Endothelial cell of umbilical vein (primary cell): ENCODE measurements around the gene MIB2. TPM values are rescaled to one million over a fixed set of nuclear protein-coding genes. Genes with fewer than 3 reads are reported as not detected.

Experiments used
- BruUV-seq: library from RNA; stranded (reverse); fragments of 400-500 nt; replicated peaks from 2 replicates; lab custom pipeline; 2021; lab: Mats Ljungman, UMichigan
- CTCF ChIA-PET: fragments of 300-600, 350-600 bp; sonication (Branson Sonifier 250); formaldehyde crosslinking; loops from one replicate; lab custom pipeline; 2021; ENCODE audit warnings: antibody characterized with exemption, inconsistent platforms; lab: Charles Lee
- POLR2A ChIA-PET: fragments of 300-600, 350-600 bp; sonication (Branson Sonifier 250); formaldehyde crosslinking; loops from one replicate; lab custom pipeline; 2021; ENCODE audit warnings: antibody characterized with exemption, inconsistent platforms; lab: Charles Lee
- DNase-seq: peaks from one replicate; pipeline ENCODE4 v3.0.0-alpha.2; 2011; ENCODE audit warnings: low read depth, low spot score
- FAIRE-seq: peaks from 2 replicates; lab custom pipeline; 2011; peaks lifted over from hg19 to GRCh38; lab: Jason Lieb, UNC
- H2AFZ ChIP-seq: 2 replicates; pipeline ENCODE4 v1.6.0; 2012; ENCODE audit warnings: low read depth, low read length, control low read depth, inconsistent platforms
- H3K27ac ChIP-seq: 2 replicates; pipeline ENCODE4 v1.5.1; 2011; ENCODE audit warnings: low read depth, mild to moderate bottlenecking, control low read depth, low read length, moderate library complexity; ENCODE audit not compliant: insufficient read depth
- H3K27me3 ChIP-seq, 2 experiments: 2 replicates each; pipeline versions ENCODE4 v1.6.0 to v1.6.1; 2011; ENCODE audit warnings: low read length in 2 of 2, mixed read lengths in 1 of 2; ENCODE audit not compliant: control insufficient read depth in 2 of 2, insufficient read depth in 2 of 2
- H3K36me3 ChIP-seq, 2 experiments: 2 replicates in 1 of 2; 3 replicates in 1 of 2; pipeline ENCODE4 v1.5.1; 2011; ENCODE audit warnings: low read length in 2 of 2, mild to moderate bottlenecking in 1 of 2, moderate library complexity in 1 of 2; ENCODE audit not compliant: control insufficient read depth in 2 of 2, insufficient read depth in 2 of 2; ENCODE audit errors: extremely low read depth in 1 of 2
- H3K4me1 ChIP-seq: 3 replicates; pipeline ENCODE4 v1.5.1; 2011; ENCODE audit warnings: mild to moderate bottlenecking, low read length; ENCODE audit not compliant: control insufficient read depth, insufficient read depth; ENCODE audit errors: extremely low read depth
- H3K4me2 ChIP-seq: 2 replicates; pipeline ENCODE4 v1.6.1; 2011; ENCODE audit warnings: low read length, control low read depth, mixed read lengths; ENCODE audit not compliant: insufficient read depth
- H3K4me3 ChIP-seq, 3 experiments: fragments of 200-600 bp in 1 of 3; sonication (generic), shearing (Covaris generic) in 1 of 3; replicated peaks in 1 of 3; 2 replicates each; pipeline ENCODE4 v1.5.1; 2011 to 2016; ENCODE audit warnings: control low read depth in 3 of 3, low read length in 3 of 3, mild to moderate bottlenecking in 2 of 3, inconsistent platforms in 1 of 3, low read depth in 1 of 3, moderate library complexity in 1 of 3; ENCODE audit not compliant: insufficient read depth in 1 of 3
- H3K79me2 ChIP-seq: 2 replicates; pipeline ENCODE4 v1.6.0; 2012; ENCODE audit warnings: low read length, inconsistent platforms; ENCODE audit not compliant: control insufficient read depth, insufficient read depth
- H3K9ac ChIP-seq: replicated peaks from 2 replicates; pipeline ENCODE3; 2011; ENCODE audit warnings: low read length, control low read depth; ENCODE audit not compliant: insufficient read depth; ENCODE audit errors: extremely low read depth
- H3K9me1 ChIP-seq: replicated peaks from 3 replicates; pipeline ENCODE4 v1.6.0; 2011; ENCODE audit warnings: mild to moderate bottlenecking, low read length; ENCODE audit not compliant: control insufficient read depth, insufficient read depth; ENCODE audit errors: extremely low read depth
- H3K9me3 ChIP-seq: replicated peaks from 2 replicates; pipeline ENCODE4 v1.5.1; 2012; ENCODE audit warnings: low read length, inconsistent platforms; ENCODE audit not compliant: control insufficient read depth, insufficient read depth
- H4K20me1 ChIP-seq: replicated peaks from 2 replicates; pipeline ENCODE3; 2011; ENCODE audit warnings: mild to moderate bottlenecking, low read length; ENCODE audit not compliant: control insufficient read depth, insufficient read depth; ENCODE audit errors: extremely low read depth
- EZH2 ChIP-seq: IDR thresholded peaks from 2 replicates; pipeline ENCODE4 v1.6.1; 2012; ENCODE audit warnings: borderline replicate concordance, low read depth, mild to moderate bottlenecking, moderate library complexity, low read length, inconsistent platforms; ENCODE audit not compliant: severe bottlenecking
- FOS ChIP-seq: IDR thresholded peaks from 2 replicates; pipeline ENCODE4 v1.6.1; 2011; ENCODE audit warnings: mild to moderate bottlenecking, low read length, moderate library complexity, borderline replicate concordance; ENCODE audit not compliant: insufficient read depth
- GATA2 ChIP-seq: IDR thresholded peaks from 2 replicates; pipeline ENCODE4 v1.7.0; 2011; ENCODE audit warnings: low read depth, mild to moderate bottlenecking, moderate library complexity, mixed read lengths, low read length; ENCODE audit not compliant: insufficient read length, insufficient read depth
- JUN ChIP-seq: IDR thresholded peaks from 2 replicates; pipeline ENCODE4 v1.6.1; 2011; ENCODE audit warnings: borderline replicate concordance, low read depth; ENCODE audit not compliant: insufficient read length, insufficient read depth
- MYC ChIP-seq: IDR thresholded peaks from one replicate; pipeline ENCODE4 v1.6.1; 2011; ENCODE audit warnings: mild to moderate bottlenecking, low read depth, low read length
- POLR2A ChIP-seq: IDR thresholded peaks from 2 replicates; pipeline ENCODE4 v1.6.1; 2012; ENCODE audit warnings: low read depth, mild to moderate bottlenecking, control low read depth, low read length
- POLR2AphosphoS5 ChIP-seq: IDR thresholded peaks from 2 replicates; pipeline ENCODE4 v1.6.1; 2012; ENCODE audit warnings: low read depth, mild to moderate bottlenecking, control low read depth, low read length, moderate library complexity; ENCODE audit not compliant: insufficient read depth
- dilution Hi-C: fragments of 300-500 bp; cut with MboI; formaldehyde crosslinking; loops from one replicate; pipeline ENCODE4 v1.15.0; 2019; ENCODE audit warnings: low sequenced_read_pairs; ENCODE audit not compliant: extremely low pct_ligation_motif_present
- intact Hi-C: fragments of 100-400 bp; cut with micrococcal nuclease; formaldehyde crosslinking; loops from one replicate; pipeline ENCODE4 v1.10.0; 2022
- polyA plus RNA-seq, 4 experiments: library from polyadenylated mRNA; depleted of rRNA in 3 of 4; stranded (reverse) in 3 of 4; unstranded in 1 of 4; fragments of >200 nt; gene quantifications; 2 replicates each; pipeline versions ENCODE4 v1.2.1 to v1.2.3, GENCODE V29; 2011 to 2012; ENCODE audit warnings: missing spikeins in 1 of 4
- total RNA-seq: library from RNA; stranded (reverse); gene quantifications from 2 replicates; pipeline ENCODE4 v1.2.3, GENCODE V29; 2021
- TF ChIP-seq, protein P1 (sequence below), 2 donors: IDR thresholded peaks; 1 replicate in 1 of 2; 2 replicates in 1 of 2; pipeline ENCODE4 v1.5.1; 2011; ENCODE audit warnings: low read length in 2 of 2, mild to moderate bottlenecking in 2 of 2, moderate library complexity in 2 of 2, control low read depth in 1 of 2, inconsistent platforms in 1 of 2, low read depth in 1 of 2; ENCODE audit not compliant: insufficient read depth in 1 of 2; ENCODE audit errors: extremely low read depth in 1 of 2
- TF ChIP-seq, protein P2 (sequence below): IDR thresholded peaks from 2 replicates; pipeline ENCODE4 v1.6.1; 2011; ENCODE audit not compliant: insufficient read depth, insufficient read length

MIB2 gene
- total and polyA plus RNA-seq, 2 donors (not counting 3 experiments of a cell fraction or from before 2014, with no cell fraction given) = 25.9 to 45.0 TPM

DNA sequence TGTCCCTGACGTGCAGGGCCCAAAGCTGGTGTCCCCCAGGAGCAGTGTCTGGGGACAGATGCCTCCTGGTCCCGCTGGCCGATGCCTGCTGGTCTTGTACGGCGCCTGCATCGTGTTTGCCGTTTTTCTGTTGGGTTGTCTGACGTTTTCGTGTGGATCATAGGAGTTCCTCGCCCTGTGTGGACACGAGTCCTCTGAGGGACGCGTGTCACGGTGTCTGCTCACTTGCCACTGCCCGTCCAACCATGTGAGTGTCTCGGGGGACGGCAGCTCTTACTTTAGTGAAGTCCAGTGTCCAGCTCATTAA is 7.4 kb downstream of the MIB2 start:
- Histone ChIP-seq H3K9ac (no peak overlapping the region), H3K36me3 (peaks cover 0 to 2% of the 10 kb centered on the region in 2 experiments), H3K4me2 (no peak overlapping the region), H3K9me3 (no peaks in the 10 kb centered on the region), H2AFZ (no peak overlapping the region), H4K20me1 (no peaks in the 10 kb centered on the region), H3K27ac (no peak overlapping the region), H3K79me2 (no peaks in the 10 kb centered on the region), H3K9me1 (no peaks in the 10 kb centered on the region), H3K4me3 (no peak overlapping the region), H3K27me3 (no peaks in the 10 kb centered on the region), H3K4me1 (no peaks in the 10 kb centered on the region)
- dilution Hi-C loops (no loop called here), intact Hi-C loops (no loop called here)
- TF ChIP-seq, protein P1, sequence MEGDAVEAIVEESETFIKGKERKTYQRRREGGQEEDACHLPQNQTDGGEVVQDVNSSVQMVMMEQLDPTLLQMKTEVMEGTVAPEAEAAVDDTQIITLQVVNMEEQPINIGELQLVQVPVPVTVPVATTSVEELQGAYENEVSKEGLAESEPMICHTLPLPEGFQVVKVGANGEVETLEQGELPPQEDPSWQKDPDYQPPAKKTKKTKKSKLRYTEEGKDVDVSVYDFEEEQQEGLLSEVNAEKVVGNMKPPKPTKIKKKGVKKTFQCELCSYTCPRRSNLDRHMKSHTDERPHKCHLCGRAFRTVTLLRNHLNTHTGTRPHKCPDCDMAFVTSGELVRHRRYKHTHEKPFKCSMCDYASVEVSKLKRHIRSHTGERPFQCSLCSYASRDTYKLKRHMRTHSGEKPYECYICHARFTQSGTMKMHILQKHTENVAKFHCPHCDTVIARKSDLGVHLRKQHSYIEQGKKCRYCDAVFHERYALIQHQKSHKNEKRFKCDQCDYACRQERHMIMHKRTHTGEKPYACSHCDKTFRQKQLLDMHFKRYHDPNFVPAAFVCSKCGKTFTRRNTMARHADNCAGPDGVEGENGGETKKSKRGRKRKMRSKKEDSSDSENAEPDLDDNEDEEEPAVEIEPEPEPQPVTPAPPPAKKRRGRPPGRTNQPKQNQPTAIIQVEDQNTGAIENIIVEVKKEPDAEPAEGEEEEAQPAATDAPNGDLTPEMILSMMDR (IDR thresholded peaks at IDR 0.05; ENCODE audit: extremely low read depth in 1 of 2, insufficient read depth in 1 of 2, low read depth in 1 of 2, low read length in 2 of 2) = no peak
- TF ChIP-seq JUN = no peak
- no peak for TF ChIP-seq POLR2AphosphoS5
- TF ChIP-seq POLR2A = no peak
- TF ChIP-seq MYC = no peak
- TF ChIP-seq FOS = no peak
- TF ChIP-seq GATA2 = no peak
- TF ChIP-seq EZH2 = no peak
- TF ChIP-seq, protein P2, sequence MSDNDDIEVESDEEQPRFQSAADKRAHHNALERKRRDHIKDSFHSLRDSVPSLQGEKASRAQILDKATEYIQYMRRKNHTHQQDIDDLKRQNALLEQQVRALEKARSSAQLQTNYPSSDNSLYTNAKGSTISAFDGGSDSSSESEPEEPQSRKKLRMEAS = no peak
- ChIA-PET CTCF (interaction anchor here (1.3 kb wide), 1 partner anchor 19 kb away, joined by 5 read pairs; no protein-coding TSS in a partner anchor), POLR2A (no interaction called here)
- no peak for FAIRE-seq
- BruUV-seq = no TSS peak
- no peak for DNase-seq
